Breast epithelium (tissue), 3 donors: ENCODE data around the gene DTX2.
"Not testable (repeated sequence)": the region's sequence is repeated elsewhere in the genome, so short reads cannot be mapped to it uniquely, and the experiment has no call there.

Experiments used
- POLR2A ChIP-seq: fragments of 450-650 bp; IDR thresholded peaks from one replicate; pipeline ENCODE4 v1.6.1; 2016; ENCODE audit warnings: antibody characterized with exemption, mild to moderate bottlenecking, moderate library complexity
- POLR2AphosphoS5 ChIP-seq, 3 donors: sonication (generic); formaldehyde crosslinking; IDR thresholded peaks; one replicate each; pipeline ENCODE4 v1.6.1; 2017; ENCODE audit warnings: antibody characterized with exemption in 3 of 3

DNA sequence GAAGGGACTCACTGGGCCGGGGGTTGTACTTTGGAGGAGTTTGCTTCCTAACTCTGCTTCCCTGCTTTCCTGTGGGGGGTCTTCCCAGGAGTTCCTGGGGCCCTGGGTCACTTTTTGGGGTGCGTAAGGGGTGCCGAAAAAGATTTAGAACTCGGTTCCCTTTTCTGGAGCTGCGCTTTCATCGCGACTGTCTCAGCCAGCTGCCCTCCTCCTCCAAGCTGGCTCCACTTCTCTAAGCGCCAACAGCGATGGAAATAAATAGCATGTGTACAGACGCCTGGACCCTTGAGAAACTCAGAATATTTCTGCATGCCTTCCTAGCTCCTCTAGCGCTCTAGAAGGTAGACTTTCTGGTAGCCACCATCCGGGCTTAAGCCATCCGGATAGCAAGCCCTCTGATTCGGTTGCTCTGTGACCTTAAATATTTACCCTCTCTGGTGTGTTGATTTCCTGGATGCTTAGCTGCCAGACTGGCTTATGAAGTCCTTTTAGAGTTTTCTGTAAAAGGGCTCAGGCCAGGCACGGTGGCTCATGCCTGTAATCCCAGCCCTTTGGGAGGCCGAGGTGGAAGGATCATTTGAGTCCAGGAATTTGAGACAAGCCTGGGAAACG, 868 bp downstream of the DTX2 start:
- TF ChIP-seq POLR2A; POLR2AphosphoS5 (IDR thresholded peaks at IDR 0.05): not testable (repeated sequence)
